Neural cell (in vitro differentiated cells): Measurements from ENCODE around the gene NRXN2. TPM values are rescaled to one million over a fixed set of nuclear protein-coding genes. Genes with fewer than 3 reads are reported as not detected.
"Not testable (repeated sequence)": the region's sequence is repeated elsewhere in the genome, so short reads cannot be mapped to it uniquely, and the experiment has no call there.

Experiments
- H2AFZ ChIP-seq: fragments of 200-600, 300-800 bp; sonication (generic), shearing (Covaris generic); 2 replicates; pipeline ENCODE4 v1.6.0; 2014; ENCODE audit warnings: low read depth, mild to moderate bottlenecking, antibody characterized with exemption, low read length, moderate library complexity
- H3F3A ChIP-seq: fragments of 200-600 bp; shearing (Covaris generic); 2 replicates; pipeline ENCODE4 v1.6.1; 2016; ENCODE audit warnings: mild to moderate bottlenecking, moderate library complexity, mixed read lengths, antibody characterized with exemption, low read length; ENCODE audit not compliant: insufficient read depth, poor library complexity, severe bottlenecking
- H3K27ac ChIP-seq: fragments of 200-600, 300-800 bp; sonication (generic), shearing (Covaris generic); 2 replicates; pipeline ENCODE4 v1.5.1; 2014; ENCODE audit warnings: mild to moderate bottlenecking, low read length, moderate library complexity
- H3K27me3 ChIP-seq: fragments of 300-800, 200-600 bp; sonication (generic), shearing (Covaris generic); 2 replicates; pipeline ENCODE4 v1.6.0; 2014; ENCODE audit warnings: mild to moderate bottlenecking, low read depth, low read length, moderate library complexity; ENCODE audit not compliant: insufficient read depth
- H3K36me3 ChIP-seq: fragments of 300-800, 200-600 bp; sonication (generic), shearing (Covaris generic); 2 replicates; pipeline ENCODE4 v1.5.1; 2014; ENCODE audit warnings: mild to moderate bottlenecking, antibody characterized with exemption, low read length, moderate library complexity; ENCODE audit not compliant: insufficient read depth
- H3K4me2 ChIP-seq: fragments of 300-800, 200-600 bp; sonication (generic), shearing (Covaris generic); 2 replicates; pipeline ENCODE4 v1.6.0; 2014; ENCODE audit warnings: mild to moderate bottlenecking, low read length
- H3K4me3 ChIP-seq: fragments of 300-800, 200-600 bp; sonication (generic), shearing (Covaris generic); 2 replicates; pipeline ENCODE4 v1.5.1; 2014; ENCODE audit warnings: mild to moderate bottlenecking, low read length, moderate library complexity
- H3K79me2 ChIP-seq: fragments of 200-600 bp; shearing (Covaris generic); replicated peaks from 2 replicates; pipeline ENCODE4 v1.6.0; 2014; ENCODE audit warnings: mild to moderate bottlenecking, low read length, moderate library complexity; ENCODE audit not compliant: insufficient read depth
- H3K9ac ChIP-seq: fragments of 300-800, 200-600 bp; sonication (generic), shearing (Covaris generic); 2 replicates; pipeline ENCODE4 v1.6.1; 2016; ENCODE audit warnings: mild to moderate bottlenecking, low read length, mixed read lengths
- H3K9me2 ChIP-seq: fragments of 200-600 bp; shearing (Covaris generic); 2 replicates; pipeline ENCODE4 v1.6.1; 2016; ENCODE audit warnings: mild to moderate bottlenecking, low read length, mixed read lengths; ENCODE audit not compliant: insufficient read depth
- H3K9me3 ChIP-seq: fragments of 200-600, 300-800 bp; sonication (generic), shearing (Covaris generic); 2 replicates; pipeline ENCODE4 v1.6.1; 2016; ENCODE audit warnings: mild to moderate bottlenecking, mixed run types, low read length, moderate library complexity, mixed read lengths
- H4K20me1 ChIP-seq: fragments of 200-600 bp; shearing (Covaris generic); 2 replicates; pipeline ENCODE4 v1.6.1; 2016; ENCODE audit warnings: mild to moderate bottlenecking, mixed run types; ENCODE audit not compliant: insufficient read depth
- CTCF ChIP-seq: fragments of 450-650 bp; IDR thresholded peaks from 2 replicates; pipeline ENCODE4 v1.5.1; 2014; ENCODE audit warnings: antibody characterized with exemption, mild to moderate bottlenecking, moderate library complexity; ENCODE audit not compliant: poor library complexity, severe bottlenecking
- EP300 ChIP-seq: fragments of 450-650 bp; conservative IDR thresholded peaks from 2 replicates; pipeline ENCODE4 v1.6.1; 2014; ENCODE audit warnings: antibody characterized with exemption, mild to moderate bottlenecking, moderate library complexity; ENCODE audit not compliant: poor library complexity, severe bottlenecking
- EZH2 ChIP-seq: fragments of 200-600, 300-800 bp; shearing (Covaris generic), sonication (generic); IDR thresholded peaks from 2 replicates; pipeline ENCODE4 v1.6.1; 2014; ENCODE audit warnings: antibody characterized with exemption, low read length, borderline replicate concordance, mild to moderate bottlenecking; ENCODE audit not compliant: insufficient read depth, poor library complexity, severe bottlenecking
- MXI1 ChIP-seq: fragments of 450-650 bp; conservative IDR thresholded peaks from 2 replicates; pipeline ENCODE4 v1.6.1; 2014; ENCODE audit warnings: antibody characterized with exemption, mild to moderate bottlenecking; ENCODE audit not compliant: poor library complexity, severe bottlenecking
- POLR2AphosphoS5 ChIP-seq: IDR thresholded peaks from 2 replicates; pipeline ENCODE4 v1.6.1; 2012
- RAD21 ChIP-seq: fragments of 450-650 bp; conservative IDR thresholded peaks from 2 replicates; pipeline ENCODE4 v1.6.1; 2014; ENCODE audit warnings: antibody characterized with exemption, mild to moderate bottlenecking, moderate library complexity
- TAF1 ChIP-seq: IDR thresholded peaks from 2 replicates; pipeline ENCODE4 v1.6.1; 2012; ENCODE audit warnings: low read depth
- polyA plus RNA-seq: library from polyadenylated mRNA; depleted of rRNA; stranded (reverse); fragments of >200 nt; gene quantifications from 2 replicates; pipeline ENCODE4 v1.2.3, GENCODE V29; 2014
- TF ChIP-seq, protein P1 (sequence below): IDR thresholded peaks from 2 replicates; pipeline ENCODE4 v1.6.1; 2012; ENCODE audit warnings: borderline replicate concordance

Gene NRXN2
- polyA plus RNA-seq, 1 donor from 2014 or later = 68.0 TPM

- Histone ChIP-seq H3K4me2 (no peak overlapping the region), H3K27me3 (no peaks in the 10 kb centered on the region), H3K36me3 (no peaks in the 10 kb centered on the region), H3K9ac (no peak overlapping the region), H3K79me2 (no peaks in the 10 kb centered on the region), H3K4me3 (no peak overlapping the region), H3K9me3 (no peaks in the 10 kb centered on the region), H3F3A (no peaks in the 10 kb centered on the region), H2AFZ (no peak overlapping the region), H3K27ac (no peak overlapping the region), H4K20me1 (no peaks in the 10 kb centered on the region), H3K9me2 (no peaks in the 10 kb centered on the region)
- TF ChIP-seq RAD21 = no peak
- TF ChIP-seq, protein P1, sequence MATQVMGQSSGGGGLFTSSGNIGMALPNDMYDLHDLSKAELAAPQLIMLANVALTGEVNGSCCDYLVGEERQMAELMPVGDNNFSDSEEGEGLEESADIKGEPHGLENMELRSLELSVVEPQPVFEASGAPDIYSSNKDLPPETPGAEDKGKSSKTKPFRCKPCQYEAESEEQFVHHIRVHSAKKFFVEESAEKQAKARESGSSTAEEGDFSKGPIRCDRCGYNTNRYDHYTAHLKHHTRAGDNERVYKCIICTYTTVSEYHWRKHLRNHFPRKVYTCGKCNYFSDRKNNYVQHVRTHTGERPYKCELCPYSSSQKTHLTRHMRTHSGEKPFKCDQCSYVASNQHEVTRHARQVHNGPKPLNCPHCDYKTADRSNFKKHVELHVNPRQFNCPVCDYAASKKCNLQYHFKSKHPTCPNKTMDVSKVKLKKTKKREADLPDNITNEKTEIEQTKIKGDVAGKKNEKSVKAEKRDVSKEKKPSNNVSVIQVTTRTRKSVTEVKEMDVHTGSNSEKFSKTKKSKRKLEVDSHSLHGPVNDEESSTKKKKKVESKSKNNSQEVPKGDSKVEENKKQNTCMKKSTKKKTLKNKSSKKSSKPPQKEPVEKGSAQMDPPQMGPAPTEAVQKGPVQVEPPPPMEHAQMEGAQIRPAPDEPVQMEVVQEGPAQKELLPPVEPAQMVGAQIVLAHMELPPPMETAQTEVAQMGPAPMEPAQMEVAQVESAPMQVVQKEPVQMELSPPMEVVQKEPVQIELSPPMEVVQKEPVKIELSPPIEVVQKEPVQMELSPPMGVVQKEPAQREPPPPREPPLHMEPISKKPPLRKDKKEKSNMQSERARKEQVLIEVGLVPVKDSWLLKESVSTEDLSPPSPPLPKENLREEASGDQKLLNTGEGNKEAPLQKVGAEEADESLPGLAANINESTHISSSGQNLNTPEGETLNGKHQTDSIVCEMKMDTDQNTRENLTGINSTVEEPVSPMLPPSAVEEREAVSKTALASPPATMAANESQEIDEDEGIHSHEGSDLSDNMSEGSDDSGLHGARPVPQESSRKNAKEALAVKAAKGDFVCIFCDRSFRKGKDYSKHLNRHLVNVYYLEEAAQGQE = no peak
- TF ChIP-seq EP300 = no peak
- TF ChIP-seq EZH2 = no peak
- no peak for TF ChIP-seq MXI1
- no peak for TF ChIP-seq POLR2AphosphoS5
These were observed 124.0 kb downstream of the NRXN2 start for GRCh38 chr11:64598797-64599697.

DNA sequence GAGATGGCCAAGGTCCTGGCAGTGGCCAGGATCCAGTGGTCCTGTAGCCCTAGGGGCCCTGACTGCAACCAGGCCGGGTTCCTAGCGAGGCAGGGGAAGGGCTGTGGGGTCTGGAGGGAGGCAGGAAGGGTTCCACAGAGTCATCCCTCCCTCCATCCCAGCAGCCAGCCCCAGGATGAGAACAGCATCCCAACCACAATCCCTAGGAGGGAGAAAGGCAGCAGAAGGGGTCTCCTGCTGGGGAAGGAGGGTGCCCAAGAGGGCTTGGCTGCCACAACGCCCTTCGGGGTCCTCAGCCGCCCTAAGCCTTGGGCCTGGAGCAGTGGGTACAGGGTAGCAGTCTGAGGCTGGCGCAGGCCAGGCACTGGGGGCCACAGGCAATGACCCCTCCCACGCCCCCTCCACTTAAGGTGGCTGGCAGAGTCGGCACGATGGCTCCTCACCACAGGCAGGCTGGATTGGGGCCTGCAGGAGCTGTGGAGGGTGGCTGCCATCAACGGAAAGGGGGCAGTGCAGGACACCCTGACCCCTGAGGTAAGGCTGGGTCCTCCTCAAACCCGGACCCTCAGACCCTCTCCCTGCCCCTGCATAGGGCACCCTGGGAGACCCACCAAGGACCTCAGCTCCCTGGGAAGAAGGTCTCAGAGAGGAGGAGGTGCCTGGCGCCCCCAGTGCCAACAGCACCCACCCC lies 124.7 kb downstream of the NRXN2 start:
- H3K27ac ChIP-seq = no peak overlapping the region
- no peaks in the 10 kb centered on the region for H3K9me2 ChIP-seq
- TF ChIP-seq POLR2AphosphoS5 = peak; percentile 14
- no peak for TF ChIP-seq EP300
- H3K9me3 ChIP-seq = no peaks in the 10 kb centered on the region
- H3K9ac ChIP-seq = no peak overlapping the region
- no peaks in the 10 kb centered on the region for H4K20me1 ChIP-seq
- no peaks in the 10 kb centered on the region for H3K79me2 ChIP-seq
- H2AFZ ChIP-seq = no peak overlapping the region
- no peaks in the 10 kb centered on the region for H3K27me3 ChIP-seq
- H3K36me3 ChIP-seq = no peaks in the 10 kb centered on the region
- no peaks in the 10 kb centered on the region for H3F3A ChIP-seq
- no peak overlapping the region for H3K4me2 ChIP-seq
- no peak overlapping the region for H3K4me3 ChIP-seq

DNA sequence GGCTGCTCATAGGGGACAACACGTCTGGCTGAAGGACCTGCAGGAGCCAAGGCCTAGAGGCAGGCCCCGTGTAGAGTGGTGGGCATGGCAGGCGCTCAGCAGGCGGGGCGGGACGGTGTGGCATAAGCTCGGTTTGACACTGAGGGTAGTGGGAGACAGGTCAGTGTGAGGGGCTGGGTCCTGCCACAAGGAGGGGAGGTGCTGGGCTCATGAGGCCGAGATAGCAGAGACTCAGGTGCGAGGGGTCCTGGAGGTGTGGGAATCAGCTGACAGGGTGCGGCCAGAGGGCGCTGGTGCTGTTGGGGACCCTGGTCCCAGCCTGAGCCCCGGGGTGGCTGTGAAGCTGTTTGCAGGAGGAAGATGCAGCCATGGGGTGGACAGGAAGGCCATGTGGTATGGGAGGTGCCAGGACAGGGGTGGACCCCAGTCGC lies 125.3 kb downstream of the NRXN2 start:
- H3K9me3 ChIP-seq = no peaks in the 10 kb centered on the region
- H2AFZ ChIP-seq = no peak overlapping the region
- H3K79me2 ChIP-seq = no peaks in the 10 kb centered on the region
- no peak overlapping the region for H3K27ac ChIP-seq
- H3K27me3 ChIP-seq = no peaks in the 10 kb centered on the region
- H3K9ac ChIP-seq = no peak overlapping the region
- H4K20me1 ChIP-seq = no peaks in the 10 kb centered on the region
- no peaks in the 10 kb centered on the region for H3K9me2 ChIP-seq
- no peaks in the 10 kb centered on the region for H3F3A ChIP-seq
- no peak overlapping the region for H3K4me3 ChIP-seq
- TF ChIP-seq TAF1 (no peak), CTCF (no peak), POLR2AphosphoS5 (peak; percentile 24)
- H3K4me2 ChIP-seq = no peak overlapping the region
- H3K36me3 ChIP-seq = no peaks in the 10 kb centered on the region

DNA sequence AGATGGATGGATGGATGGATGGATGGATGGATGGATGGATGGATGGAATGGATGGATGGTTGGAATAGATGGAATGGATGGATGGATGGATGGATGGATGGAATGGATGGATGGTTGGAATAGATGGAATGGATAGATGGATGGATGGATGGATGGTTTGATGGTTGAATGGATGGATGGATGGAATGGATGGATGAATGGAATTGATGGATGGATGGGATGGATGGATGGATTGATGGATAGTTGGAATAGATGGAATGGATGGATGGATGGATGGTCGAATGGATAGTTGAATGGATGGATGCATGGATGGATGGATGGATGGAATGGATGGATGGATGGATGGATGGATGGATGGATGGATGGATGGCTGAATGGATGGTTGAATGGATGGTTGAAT lies 127.1 kb downstream of the NRXN2 start:
- not testable (repeated sequence) for H3K4me2 ChIP-seq, H2AFZ ChIP-seq, H3K27me3 ChIP-seq, H4K20me1 ChIP-seq, H3K9me3 ChIP-seq, H3K9ac ChIP-seq, H3F3A ChIP-seq, H3K79me2 ChIP-seq, H3K4me3 ChIP-seq, H3K9me2 ChIP-seq, H3K36me3 ChIP-seq, H3K27ac ChIP-seq
